ENCODE measurements around the gene ZMIZ1. TPM values are rescaled to one million over a fixed set of nuclear protein-coding genes. Genes with fewer than 3 reads are reported as not detected.
A peak's percentile ranks its signal among the peaks of the same experiment; 100 is the strongest.

The ZMIZ1 gene
- polyA plus RNA-seq, 2 donors, result 29.2 to 29.7 TPM

DNA sequence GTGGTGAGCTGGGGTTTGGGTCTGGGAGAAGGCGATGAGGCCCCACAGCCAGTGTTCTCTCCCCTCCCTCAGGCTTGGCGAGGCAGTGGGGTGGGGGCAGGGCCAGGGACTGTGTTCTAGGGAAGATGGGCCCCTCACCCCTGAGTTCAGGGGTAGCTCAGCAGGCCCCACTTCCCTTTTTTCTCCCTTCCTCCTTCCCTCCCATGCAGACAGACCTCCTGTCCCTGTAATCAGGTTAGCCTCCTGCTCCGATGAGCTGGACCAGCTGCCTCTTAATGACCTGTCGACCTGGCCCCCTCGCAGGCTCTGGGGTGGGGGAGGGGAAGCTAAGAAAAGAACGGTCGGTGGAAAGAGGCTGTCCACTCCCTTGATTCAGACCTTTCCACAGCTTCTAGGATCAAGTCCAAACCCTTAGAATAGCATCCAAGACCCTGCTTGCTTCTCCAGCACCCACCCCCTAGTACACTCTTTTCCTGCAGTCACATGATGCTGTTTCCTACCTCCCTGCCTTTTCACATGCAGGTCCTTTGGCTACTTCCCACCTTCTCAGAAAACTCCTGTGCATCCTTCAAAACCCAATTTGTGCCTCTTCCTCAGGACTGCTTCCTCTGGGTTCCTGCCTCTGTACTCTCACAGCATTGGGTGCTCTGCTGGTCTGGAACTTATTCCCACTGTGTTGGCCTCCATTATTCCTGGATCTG is 64.1 kb downstream of the ZMIZ1 start:
- Histone ChIP-seq H3K36me3 (ENCODE audit: control insufficient read depth in 2 of 2, insufficient read depth in 2 of 2, low read length in 1 of 2) (peaks cover 7 to 18% of the 10 kb centered on the region in 2 donors), H3K4me3 (ENCODE audit: low read depth in 1 of 2, low read length in 2 of 2) (no peak overlapping the region), H3K4me1 (ENCODE audit: control insufficient read depth in 2 of 2, insufficient read depth in 2 of 2, low read length in 1 of 2) (peaks cover 10 to 11% of the 10 kb centered on the region in 2 donors), H3K9me3 (ENCODE audit: control insufficient read depth in 2 of 2, insufficient read depth in 1 of 2, low read depth in 1 of 2, low read length in 1 of 2) (no peaks in the 10 kb centered on the region), H3K27ac (ENCODE audit: low read depth in 2 of 2, low read length in 1 of 2) (no peak overlapping the region), H3K27me3 (ENCODE audit: control insufficient read depth in 1 of 2, insufficient read depth in 2 of 2, low read length in 2 of 2) (no peaks in the 10 kb centered on the region)
- WGBS, 2 donors, result 69 to 74% methylated on average over 7 of the region's 7 CpGs

DNA sequence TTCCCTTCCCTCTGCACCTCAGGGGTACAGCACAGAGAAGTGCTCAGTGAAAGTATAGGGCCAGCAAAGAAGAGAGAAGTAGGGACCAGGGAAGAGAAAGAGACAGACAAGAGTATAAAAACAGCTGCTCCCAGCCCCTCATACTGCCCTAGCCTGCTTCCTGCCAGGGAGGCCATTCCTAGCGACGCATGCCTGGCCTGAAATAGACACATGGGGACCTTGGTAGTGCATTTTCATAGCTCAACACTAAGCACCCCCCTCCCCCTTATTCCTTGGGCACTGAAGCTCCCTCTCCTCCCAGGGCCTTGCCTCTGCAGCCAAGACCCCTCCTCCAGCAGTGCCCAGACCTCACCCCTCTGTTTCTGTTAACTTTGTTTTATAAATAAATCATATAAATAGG is 64.7 kb downstream of the ZMIZ1 start:
- Histone ChIP-seq H3K9me3 (ENCODE audit: control insufficient read depth in 2 of 2, insufficient read depth in 1 of 2, low read depth in 1 of 2, low read length in 1 of 2) (no peaks in the 10 kb centered on the region), H3K36me3 (ENCODE audit: control insufficient read depth in 2 of 2, insufficient read depth in 2 of 2, low read length in 1 of 2) (peaks cover 7 to 20% of the 10 kb centered on the region in 2 donors), H3K27ac (ENCODE audit: low read depth in 2 of 2, low read length in 1 of 2) (no peak overlapping the region), H3K4me3 (ENCODE audit: low read depth in 1 of 2, low read length in 2 of 2) (no peak overlapping the region), H3K4me1 (ENCODE audit: control insufficient read depth in 2 of 2, insufficient read depth in 2 of 2, low read length in 1 of 2) (peaks cover 13 to 16% of the 10 kb centered on the region in 2 donors), H3K27me3 (ENCODE audit: control insufficient read depth in 1 of 2, insufficient read depth in 2 of 2, low read length in 2 of 2) (no peaks in the 10 kb centered on the region)
- WGBS, 2 donors, result 64 to 74% methylated on average over 2 of the region's 2 CpGs

DNA sequence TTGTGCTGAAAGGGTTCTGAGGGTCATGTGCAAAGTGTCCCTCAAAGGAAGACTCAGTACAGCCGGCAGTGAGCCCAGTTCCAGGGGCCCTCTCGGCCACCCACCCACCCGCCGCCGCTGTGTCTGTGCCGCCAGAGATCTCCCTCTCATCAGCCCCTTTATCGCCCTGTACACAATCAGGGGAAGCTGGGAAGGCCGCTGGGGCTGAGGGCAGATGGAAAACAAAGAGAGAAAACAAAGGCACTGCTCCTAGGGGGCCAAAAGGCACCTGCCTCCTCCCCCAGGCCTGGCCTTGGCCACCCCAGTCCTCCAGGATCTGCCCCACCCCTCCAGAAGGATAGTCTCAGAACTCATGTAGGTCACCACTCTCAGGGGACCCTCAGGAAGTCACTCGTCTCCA is 67.0 kb downstream of the ZMIZ1 start:
- H3K4me1 ChIP-seq (ENCODE audit: control insufficient read depth in 2 of 2, insufficient read depth in 2 of 2, low read length in 1 of 2), result peaks cover 6 to 17% of the 10 kb centered on the region in 2 donors

DNA sequence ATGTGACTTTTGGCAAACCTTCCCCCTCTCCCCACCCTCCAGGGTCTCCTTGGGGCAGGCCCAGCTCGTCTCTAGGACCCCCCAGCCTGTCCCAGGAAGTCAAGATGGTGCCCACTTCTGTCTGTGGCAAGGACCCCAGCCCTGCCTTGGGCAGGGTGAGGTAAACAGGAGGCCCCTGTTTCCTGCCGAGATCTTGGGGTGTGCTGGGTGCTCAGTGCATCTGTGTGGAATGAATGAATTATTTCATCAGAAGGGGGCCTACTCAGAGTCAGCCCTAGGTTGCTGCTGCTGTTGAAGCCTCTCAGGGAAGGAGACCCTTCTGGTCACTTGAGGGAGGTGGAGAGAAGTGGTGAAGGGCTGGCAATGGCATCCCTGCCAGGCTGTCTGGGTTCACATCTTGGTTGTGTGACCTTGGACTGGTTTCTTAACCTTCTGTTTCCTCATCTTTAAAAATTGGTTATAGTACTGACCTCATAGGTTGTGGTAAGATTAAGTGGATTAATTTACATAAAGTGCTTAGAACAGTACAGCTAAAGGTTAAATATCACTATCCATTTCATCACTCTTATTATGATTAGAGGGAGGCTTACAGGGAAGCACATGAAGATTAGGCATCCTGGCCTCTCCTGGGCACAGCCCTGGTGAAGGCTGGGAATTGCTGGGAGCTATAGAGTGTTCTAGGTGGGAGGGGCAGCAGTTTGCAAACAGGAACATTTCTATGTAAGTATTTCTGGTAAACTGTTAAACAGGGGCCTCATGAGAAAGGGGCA is 67.7 kb downstream of the ZMIZ1 start:
- Histone ChIP-seq H3K27me3 (ENCODE audit: control insufficient read depth in 1 of 2, insufficient read depth in 2 of 2, low read length in 2 of 2) (no peaks in the 10 kb centered on the region), H3K4me3 (ENCODE audit: low read depth in 1 of 2, low read length in 2 of 2) (no peak overlapping the region), H3K9me3 (ENCODE audit: control insufficient read depth in 2 of 2, insufficient read depth in 1 of 2, low read depth in 1 of 2, low read length in 1 of 2) (no peaks in the 10 kb centered on the region), H3K4me1 (ENCODE audit: control insufficient read depth in 2 of 2, insufficient read depth in 2 of 2, low read length in 1 of 2) (peaks cover 6 to 17% of the 10 kb centered on the region in 2 donors), H3K27ac (ENCODE audit: low read depth in 2 of 2, low read length in 1 of 2) (peak overlapping the region; percentile 5 to 49), H3K36me3 (ENCODE audit: control insufficient read depth in 2 of 2, insufficient read depth in 2 of 2, low read length in 1 of 2) (peaks cover 3 to 29% of the 10 kb centered on the region in 2 donors)
- WGBS, 2 donors, result 63 to 71% methylated on average over 2 of the region's 2 CpGs

More for the DNA sequence above, 67.0 kb downstream of the ZMIZ1 start:
- Histone ChIP-seq H3K27me3 (ENCODE audit: control insufficient read depth in 1 of 2, insufficient read depth in 2 of 2, low read length in 2 of 2) (no peaks in the 10 kb centered on the region), H3K4me3 (ENCODE audit: low read depth in 1 of 2, low read length in 2 of 2) (no peak overlapping the region), H3K27ac (ENCODE audit: low read depth in 2 of 2, low read length in 1 of 2) (peak overlapping the region in 1 of 2 donors; percentile 33), H3K9me3 (ENCODE audit: control insufficient read depth in 2 of 2, insufficient read depth in 1 of 2, low read depth in 1 of 2, low read length in 1 of 2) (no peaks in the 10 kb centered on the region), H3K36me3 (ENCODE audit: control insufficient read depth in 2 of 2, insufficient read depth in 2 of 2, low read length in 1 of 2) (peaks cover 7 to 25% of the 10 kb centered on the region in 2 donors)
- 59 to 82% methylated on average over 9 of the region's 9 CpGs for WGBS, 2 donors

DNA sequence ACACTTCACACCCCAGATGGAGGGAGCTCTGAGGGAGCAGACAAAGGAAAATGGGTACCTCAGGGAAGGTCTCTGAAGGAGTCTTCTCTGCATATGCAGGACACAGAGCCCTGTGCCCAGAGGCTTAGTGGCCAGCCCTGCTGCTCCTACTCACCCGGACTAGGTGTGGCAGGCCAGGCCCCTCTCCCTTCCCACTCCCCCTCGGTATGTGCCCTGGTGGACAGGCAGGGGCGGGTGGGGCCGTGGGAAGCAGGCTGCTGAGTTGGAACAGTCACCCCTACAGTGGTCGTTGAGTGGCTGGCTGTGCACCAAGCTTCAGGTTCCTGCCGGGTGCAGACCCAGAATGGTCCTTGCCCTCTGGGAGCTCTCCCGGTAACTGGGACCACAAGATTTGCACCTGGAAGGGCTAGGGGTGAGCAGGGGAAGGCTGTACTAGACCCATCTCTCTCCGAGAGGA is 68.6 kb downstream of the ZMIZ1 start:
- Histone ChIP-seq H3K9me3 (ENCODE audit: control insufficient read depth in 2 of 2, insufficient read depth in 1 of 2, low read depth in 1 of 2, low read length in 1 of 2) (no peaks in the 10 kb centered on the region), H3K36me3 (ENCODE audit: control insufficient read depth in 2 of 2, insufficient read depth in 2 of 2, low read length in 1 of 2) (peaks cover under 1 to 32% of the 10 kb centered on the region in 2 donors), H3K4me3 (ENCODE audit: low read depth in 1 of 2, low read length in 2 of 2) (no peak overlapping the region), H3K27ac (ENCODE audit: low read depth in 2 of 2, low read length in 1 of 2) (peak overlapping the region; percentile 43 to 51), H3K4me1 (ENCODE audit: control insufficient read depth in 2 of 2, insufficient read depth in 2 of 2, low read length in 1 of 2) (peaks cover 6 to 17% of the 10 kb centered on the region in 2 donors), H3K27me3 (ENCODE audit: control insufficient read depth in 1 of 2, insufficient read depth in 2 of 2, low read length in 2 of 2) (no peaks in the 10 kb centered on the region)
- 36 to 43% methylated on average over 7 to 8 of the region's 8 CpGs for WGBS, 2 donors

DNA sequence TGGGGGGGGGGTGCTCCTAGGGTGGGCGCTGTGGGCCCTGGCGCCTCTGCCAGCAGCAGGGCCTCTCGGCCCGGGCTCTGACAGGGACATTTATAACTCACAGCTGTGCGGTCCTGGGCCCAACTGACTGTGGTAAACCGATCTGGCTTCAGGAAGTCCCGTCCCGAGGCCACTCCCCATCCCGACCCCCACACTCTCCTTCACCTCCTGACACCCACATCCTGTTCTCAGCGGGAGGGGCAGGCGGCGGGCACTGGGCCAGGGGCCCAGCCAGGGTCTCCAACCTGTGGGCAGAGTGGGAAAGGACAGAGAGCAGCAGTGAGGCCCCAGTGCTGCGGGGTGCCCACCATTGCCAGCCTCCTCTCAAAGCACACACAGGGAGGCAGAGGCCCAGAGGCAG is 69.1 kb downstream of the ZMIZ1 start:
- Histone ChIP-seq H3K27ac (ENCODE audit: low read depth in 2 of 2, low read length in 1 of 2) (peak overlapping the region; percentile 43 to 71), H3K4me3 (ENCODE audit: low read depth in 1 of 2, low read length in 2 of 2) (no peak overlapping the region), H3K36me3 (ENCODE audit: control insufficient read depth in 2 of 2, insufficient read depth in 2 of 2, low read length in 1 of 2) (peaks cover 0 to 33% of the 10 kb centered on the region in 2 donors), H3K4me1 (ENCODE audit: control insufficient read depth in 2 of 2, insufficient read depth in 2 of 2, low read length in 1 of 2) (peaks cover 6 to 17% of the 10 kb centered on the region in 2 donors), H3K9me3 (ENCODE audit: control insufficient read depth in 2 of 2, insufficient read depth in 1 of 2, low read depth in 1 of 2, low read length in 1 of 2) (no peaks in the 10 kb centered on the region), H3K27me3 (ENCODE audit: control insufficient read depth in 1 of 2, insufficient read depth in 2 of 2, low read length in 2 of 2) (no peaks in the 10 kb centered on the region)
- WGBS, 2 donors, result 44 to 55% methylated on average over 13 of the region's 13 CpGs

DNA sequence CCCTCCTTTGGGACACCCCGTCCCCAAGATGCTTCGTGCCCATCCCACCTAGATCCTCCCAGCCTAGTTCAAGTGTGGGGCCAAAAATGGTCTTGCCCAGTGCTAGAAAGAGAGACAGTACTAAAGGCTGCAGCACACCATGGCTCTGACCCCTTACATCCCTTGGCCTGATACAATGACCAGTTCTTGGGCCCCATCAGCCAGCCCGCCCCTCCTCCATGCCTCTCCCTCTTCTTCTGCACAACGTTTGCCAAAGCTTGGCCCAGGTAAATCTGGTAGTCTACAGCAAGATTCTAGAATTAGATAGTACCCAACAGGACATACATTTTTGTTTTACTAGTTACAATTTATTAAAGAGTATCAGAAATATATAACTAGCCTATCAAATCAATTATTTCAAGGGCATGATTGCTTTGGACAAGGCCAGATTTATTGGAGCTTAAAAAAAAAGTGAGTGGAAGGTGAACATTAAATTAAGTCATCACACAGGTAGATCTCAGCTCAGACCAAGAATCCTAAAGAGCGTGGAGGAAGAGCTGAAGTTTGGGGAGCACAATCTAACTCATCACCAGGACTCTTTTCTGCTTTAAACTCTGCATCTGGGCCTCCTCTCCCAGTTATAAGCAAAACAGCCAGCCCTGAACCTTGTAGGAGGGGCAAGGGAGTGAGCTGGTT is 69.8 kb downstream of the ZMIZ1 start:
- peaks cover 0 to 34% of the 10 kb centered on the region in 2 donors for H3K36me3 ChIP-seq (ENCODE audit: control insufficient read depth in 2 of 2, insufficient read depth in 2 of 2, low read length in 1 of 2)
- no peak overlapping the region for H3K4me3 ChIP-seq (ENCODE audit: low read depth in 1 of 2, low read length in 2 of 2)
- 85 to 86% methylated on average over 5 of the region's 5 CpGs for WGBS, 2 donors
- peaks cover 6 to 17% of the 10 kb centered on the region in 2 donors for H3K4me1 ChIP-seq (ENCODE audit: control insufficient read depth in 2 of 2, insufficient read depth in 2 of 2, low read length in 1 of 2)
- H3K9me3 ChIP-seq (ENCODE audit: control insufficient read depth in 2 of 2, insufficient read depth in 1 of 2, low read depth in 1 of 2, low read length in 1 of 2), result no peaks in the 10 kb centered on the region
- peak overlapping the region; percentile 42 to 71 for H3K27ac ChIP-seq (ENCODE audit: low read depth in 2 of 2, low read length in 1 of 2)
- H3K27me3 ChIP-seq (ENCODE audit: control insufficient read depth in 1 of 2, insufficient read depth in 2 of 2, low read length in 2 of 2), result no peaks in the 10 kb centered on the region

DNA sequence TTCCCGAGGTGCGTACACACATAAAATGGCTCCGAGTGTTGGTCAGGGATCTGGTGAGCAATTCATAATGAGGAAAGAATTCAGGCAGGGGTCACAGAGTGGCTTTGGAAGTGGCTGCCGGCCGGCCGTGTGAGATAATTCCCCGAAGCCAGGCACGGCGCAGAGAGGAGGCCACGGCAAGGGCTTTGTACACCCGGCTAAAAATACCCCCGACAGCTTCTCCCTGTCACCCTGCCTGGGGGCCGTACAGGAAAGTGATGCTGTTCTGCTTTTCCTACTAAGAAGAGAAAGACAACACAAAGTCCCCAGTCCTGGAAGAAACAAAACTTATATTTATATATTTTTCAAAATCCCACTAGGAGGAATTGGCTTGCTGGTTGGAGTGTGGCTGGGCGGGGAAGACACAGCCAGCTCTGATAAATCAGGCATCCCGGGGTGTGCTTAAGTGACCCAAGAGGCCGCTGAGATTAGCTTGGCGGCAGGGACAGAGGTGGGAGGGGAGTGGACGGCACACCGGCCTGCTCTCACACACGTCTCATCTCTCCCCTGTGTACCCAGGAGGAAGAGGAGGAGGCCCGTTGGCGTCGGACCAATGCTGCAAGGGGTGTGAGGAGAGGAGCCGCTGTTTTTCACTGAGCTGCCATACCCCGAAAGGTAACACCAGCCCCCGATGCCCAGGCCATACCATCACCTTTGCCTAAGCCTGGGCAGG is 70.5 kb downstream of the ZMIZ1 start:
- no peaks in the 10 kb centered on the region for H3K9me3 ChIP-seq (ENCODE audit: control insufficient read depth in 2 of 2, insufficient read depth in 1 of 2, low read depth in 1 of 2, low read length in 1 of 2)
- H3K4me1 ChIP-seq (ENCODE audit: control insufficient read depth in 2 of 2, insufficient read depth in 2 of 2, low read length in 1 of 2), result peaks cover 10 to 22% of the 10 kb centered on the region in 2 donors
- H3K27ac ChIP-seq (ENCODE audit: low read depth in 2 of 2, low read length in 1 of 2), result peak overlapping the region; percentile 42 to 51
- H3K27me3 ChIP-seq (ENCODE audit: control insufficient read depth in 1 of 2, insufficient read depth in 2 of 2, low read length in 2 of 2), result no peaks in the 10 kb centered on the region
- WGBS, 2 donors, result 56 to 59% methylated on average over 26 of the region's 26 CpGs
- no peak overlapping the region for H3K4me3 ChIP-seq (ENCODE audit: low read depth in 1 of 2, low read length in 2 of 2)
- H3K36me3 ChIP-seq (ENCODE audit: control insufficient read depth in 2 of 2, insufficient read depth in 2 of 2, low read length in 1 of 2), result peaks cover 0 to 35% of the 10 kb centered on the region in 2 donors

Data from esophagus (tissue), 2 donors.